Fibroblast of pulmonary artery (primary cell): ENCODE measurements around the gene DCDC2.

ENCODE experiments used
- DNase-seq: peaks from one replicate; pipeline ENCODE4 v3.0.0-alpha.2; 2010; ENCODE audit warnings: low read depth
- H3K4me3 ChIP-seq: replicated peaks from 2 replicates; pipeline ENCODE4 v1.5.1; 2011; ENCODE audit warnings: low read depth, mild to moderate bottlenecking, control low read depth, low read length, moderate library complexity
- TF ChIP-seq, protein P1 (sequence below): IDR thresholded peaks from 2 replicates; pipeline ENCODE4 v1.5.1; 2011; ENCODE audit warnings: mild to moderate bottlenecking, control low read depth, low read length, inconsistent platforms; ENCODE audit errors: missing control alignments

Gene DCDC2

GRCh38 chr6:24140591-24140990, 217.3 kb downstream of the DCDC2 start:
- no peak overlapping the region for H3K4me3 ChIP-seq
- no peak for DNase-seq
- TF ChIP-seq, protein P1, sequence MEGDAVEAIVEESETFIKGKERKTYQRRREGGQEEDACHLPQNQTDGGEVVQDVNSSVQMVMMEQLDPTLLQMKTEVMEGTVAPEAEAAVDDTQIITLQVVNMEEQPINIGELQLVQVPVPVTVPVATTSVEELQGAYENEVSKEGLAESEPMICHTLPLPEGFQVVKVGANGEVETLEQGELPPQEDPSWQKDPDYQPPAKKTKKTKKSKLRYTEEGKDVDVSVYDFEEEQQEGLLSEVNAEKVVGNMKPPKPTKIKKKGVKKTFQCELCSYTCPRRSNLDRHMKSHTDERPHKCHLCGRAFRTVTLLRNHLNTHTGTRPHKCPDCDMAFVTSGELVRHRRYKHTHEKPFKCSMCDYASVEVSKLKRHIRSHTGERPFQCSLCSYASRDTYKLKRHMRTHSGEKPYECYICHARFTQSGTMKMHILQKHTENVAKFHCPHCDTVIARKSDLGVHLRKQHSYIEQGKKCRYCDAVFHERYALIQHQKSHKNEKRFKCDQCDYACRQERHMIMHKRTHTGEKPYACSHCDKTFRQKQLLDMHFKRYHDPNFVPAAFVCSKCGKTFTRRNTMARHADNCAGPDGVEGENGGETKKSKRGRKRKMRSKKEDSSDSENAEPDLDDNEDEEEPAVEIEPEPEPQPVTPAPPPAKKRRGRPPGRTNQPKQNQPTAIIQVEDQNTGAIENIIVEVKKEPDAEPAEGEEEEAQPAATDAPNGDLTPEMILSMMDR, result no peak

DNA sequence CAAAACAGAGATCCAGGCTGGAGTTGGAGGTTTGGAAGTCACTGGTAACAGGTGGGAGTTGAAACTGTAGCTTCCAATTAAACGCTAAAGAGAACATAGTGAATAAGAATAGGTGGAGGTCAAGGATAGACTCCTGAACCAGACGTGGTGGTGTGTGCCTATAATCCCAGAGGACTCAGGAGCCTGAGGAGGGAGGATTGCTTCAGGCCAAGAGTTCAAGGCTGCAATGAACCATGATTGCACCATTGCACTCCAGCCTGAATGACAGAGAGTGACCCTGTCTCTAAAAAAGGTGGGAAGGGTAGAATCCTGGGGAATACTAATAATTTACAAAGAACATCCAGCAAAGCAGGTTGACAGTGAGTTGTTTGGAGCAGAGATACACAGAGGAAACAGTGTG, 218.2 kb downstream of the DCDC2 start:
- H3K4me3 ChIP-seq, result no peak overlapping the region
- no peak for DNase-seq
- TF ChIP-seq, protein P1, result no peak

DNA sequence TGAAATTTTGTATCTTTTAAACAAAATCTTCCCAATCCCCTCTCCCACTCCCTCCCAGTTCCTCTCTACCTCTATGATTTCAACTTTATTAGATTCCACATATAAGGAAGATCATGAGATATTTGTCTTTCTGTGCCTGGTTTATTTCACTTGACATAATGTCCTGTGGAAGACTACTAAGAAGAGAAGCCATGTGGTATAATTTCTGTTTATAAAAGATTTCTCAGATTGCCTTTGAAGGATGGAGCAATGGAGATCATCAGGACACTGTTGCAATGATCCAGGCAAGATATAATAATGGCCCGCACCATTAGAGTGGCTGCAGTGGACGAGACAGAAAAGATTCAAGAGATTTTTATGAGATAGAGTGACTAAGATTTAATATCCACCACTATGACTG, 218.8 kb downstream of the DCDC2 start:
- TF ChIP-seq, protein P1, result no peak
- H3K4me3 ChIP-seq, result no peak overlapping the region
- DNase-seq, result no peak

DNA sequence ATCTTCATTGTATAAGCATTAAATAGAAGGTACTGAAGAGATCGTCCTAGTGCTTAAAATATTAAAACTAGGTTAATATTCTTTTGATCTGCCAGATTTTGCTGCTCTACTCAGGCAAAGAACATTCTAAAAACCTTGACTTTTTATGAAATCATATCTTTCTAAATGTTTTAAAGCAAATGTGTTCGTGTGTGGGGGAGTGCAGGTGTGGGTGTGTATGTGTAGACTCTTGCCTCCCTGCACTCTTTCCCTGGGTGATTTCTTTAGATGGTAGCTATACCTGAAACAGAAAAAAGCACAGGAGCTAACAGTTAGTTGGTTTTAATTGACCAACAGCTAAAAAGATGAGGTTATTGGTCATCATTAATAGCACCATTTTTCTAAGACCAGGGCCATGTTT, 226.1 kb downstream of the DCDC2 start:
- TF ChIP-seq, protein P1, result no peak
- DNase-seq, result no peak
- H3K4me3 ChIP-seq, result no peak overlapping the region

DNA sequence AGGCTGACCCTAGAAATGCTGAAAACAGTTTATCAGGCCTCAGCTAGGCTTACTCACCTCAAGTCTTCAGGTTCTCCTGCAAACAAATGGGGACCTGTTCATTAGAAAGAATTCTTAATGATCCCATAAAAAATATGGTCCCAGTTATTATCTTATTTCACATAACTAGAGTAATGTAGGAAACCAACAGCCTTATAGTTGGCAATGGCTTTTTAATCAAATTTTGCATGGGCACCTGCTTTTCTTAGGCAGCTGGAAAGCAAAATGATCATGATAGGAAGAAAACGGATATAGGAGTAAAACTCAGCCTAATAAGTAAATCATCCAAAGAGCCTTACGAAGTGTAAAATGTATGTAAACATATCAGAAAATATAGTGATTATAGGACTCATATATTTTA, 230.5 kb downstream of the DCDC2 start:
- H3K4me3 ChIP-seq, result no peak overlapping the region
- TF ChIP-seq, protein P1, result no peak
- DNase-seq, result no peak

DNA sequence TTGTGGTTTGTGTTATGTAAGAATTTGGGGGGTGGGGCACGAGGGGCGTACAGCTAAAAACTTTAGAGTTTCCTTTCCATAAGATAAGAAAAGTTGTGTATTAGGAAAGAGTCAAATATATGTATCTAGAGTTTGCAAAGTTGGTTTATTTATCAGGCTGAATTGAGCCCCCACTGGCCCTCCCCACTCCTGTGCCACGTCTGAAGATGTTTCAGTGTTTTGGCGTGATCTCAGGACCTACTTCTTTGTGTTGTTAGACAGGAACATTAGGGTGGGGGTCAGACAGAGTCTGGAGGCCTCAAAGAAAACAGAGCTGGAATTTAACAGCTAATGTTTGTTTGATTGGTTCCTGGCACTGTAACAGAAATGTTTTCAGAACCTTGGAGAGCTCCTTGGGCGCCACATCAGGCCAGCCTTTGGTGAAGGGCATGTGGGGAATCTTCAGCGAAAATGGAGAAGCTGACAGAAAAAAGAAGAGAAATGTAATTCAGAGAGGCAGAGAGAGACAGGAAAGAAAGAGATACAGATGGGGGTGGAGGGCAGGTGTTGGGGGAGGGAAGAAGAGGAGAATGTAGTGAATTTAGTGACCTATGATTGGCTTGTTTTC, 231.2 kb downstream of the DCDC2 start:
- TF ChIP-seq, protein P1, result no peak
- peak; percentile 62 for DNase-seq

DNA sequence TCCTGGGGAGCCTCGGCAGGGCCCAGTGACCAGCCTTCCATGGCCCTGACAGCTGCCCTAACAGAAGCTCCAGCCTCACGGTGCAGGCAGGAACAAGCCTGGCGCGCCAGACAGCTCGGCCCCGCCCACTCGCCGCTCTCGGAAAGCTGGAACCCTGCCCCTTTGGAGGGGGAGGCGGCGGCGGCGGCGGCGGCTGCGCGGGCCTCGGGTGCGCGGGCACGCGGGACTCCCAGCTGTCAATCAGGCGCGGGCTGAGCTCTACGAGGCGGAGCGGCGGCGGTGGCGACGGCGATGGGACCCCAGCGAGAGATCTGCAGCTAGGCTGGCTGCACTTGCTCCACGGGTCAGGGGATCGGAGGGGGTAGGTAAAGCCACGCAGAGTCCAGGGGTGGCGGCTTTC, 231.9 kb downstream of the DCDC2 start, which contains the start of gene NRSN1:
NRSN1 (plus strand) TSS at position 236 of the 400 bp plus-strand sequence. CDS start 8,113 bp downstream, outside the sequence.
- H3K4me3 ChIP-seq, result no peak within 1 kb of the TSS
- DNase-seq, result no peak
- TF ChIP-seq, protein P1, result no peak

More for the DNA sequence above, 231.2 kb downstream of the DCDC2 start:
- no peak overlapping the region for H3K4me3 ChIP-seq
